Natural killer cell (primary cell): ENCODE data around the gene N4BP2. TPM values are rescaled to one million over a fixed set of nuclear protein-coding genes. Genes with fewer than 3 reads are reported as not detected.

ENCODE experiments used
- ATAC-seq, 3 donors: fragments of 150-1000 bp in 2 of 3; fragments of 200-7000 bp in 1 of 3; cut with Tn5 transposase; 1 replicate in 1 of 3; 2 replicates in 2 of 3; pipeline ENCODE4 v1.10.0; 2021; ENCODE audit warnings: mild to moderate bottlenecking in 2 of 3, moderate library complexity in 2 of 3
- DNase-seq, 2 donors: peaks; one replicate each; pipeline versions ENCODE4 v3.0.0 to v3.0.0-alpha.2; 2013 to 2021; ENCODE audit warnings: mixed read lengths in 1 of 2
- H3K27ac ChIP-seq: one replicate; pipeline ENCODE4 v1.5.1; 2013; ENCODE audit warnings: mild to moderate bottlenecking, low read length
- H3K27me3 ChIP-seq: one replicate; pipeline ENCODE4 v1.6.1; 2013; ENCODE audit warnings: low read length; ENCODE audit not compliant: control insufficient read depth, insufficient read depth
- H3K36me3 ChIP-seq: one replicate; pipeline ENCODE4 v1.6.1; 2013; ENCODE audit warnings: low read length; ENCODE audit not compliant: control insufficient read depth, insufficient read depth
- H3K4me1 ChIP-seq: one replicate; pipeline ENCODE4 v1.6.1; 2013; ENCODE audit warnings: low read length; ENCODE audit not compliant: control insufficient read depth, insufficient read depth
- H3K4me3 ChIP-seq: one replicate; pipeline ENCODE4 v1.5.1; 2013; ENCODE audit warnings: low read length
- H3K9me3 ChIP-seq: one replicate; pipeline ENCODE4 v1.6.1; 2013; ENCODE audit warnings: low read length; ENCODE audit not compliant: control insufficient read depth, insufficient read depth
- H3K27ac Mint-ChIP-seq, 2 donors: one replicate each; pipeline ENCODE4 v1.8.0; 2022; ENCODE audit warnings: mild to moderate bottlenecking in 2 of 2, mixed read lengths in 2 of 2, moderate library complexity in 1 of 2
- H3K27me3 Mint-ChIP-seq, 2 donors: one replicate each; pipeline ENCODE4 v1.8.0; 2022; ENCODE audit warnings: low read depth in 2 of 2, mixed read lengths in 2 of 2
- H3K36me3 Mint-ChIP-seq: one replicate; pipeline ENCODE4 v1.8.0; 2022; ENCODE audit warnings: mixed read lengths
- H3K4me1 Mint-ChIP-seq, 2 donors: one replicate each; pipeline ENCODE4 v1.8.0; 2022; ENCODE audit warnings: mixed read lengths in 2 of 2
- H3K4me3 Mint-ChIP-seq: one replicate; pipeline ENCODE4 v1.8.0; 2022; ENCODE audit warnings: mild to moderate bottlenecking, moderate library complexity, mixed read lengths
- H3K9me3 Mint-ChIP-seq, 2 donors: one replicate each; pipeline ENCODE4 v1.8.0; 2022; ENCODE audit warnings: mixed read lengths in 2 of 2
- CTCF ChIP-seq: fragments of 200-600 bp; IDR thresholded peaks from one replicate; pipeline ENCODE4 v1.8.0; 2022; ENCODE audit warnings: antibody characterized with exemption
- WGBS: methylation state at CpG from one replicate; pipeline ENCODE4 v1.1.7; 2013; ENCODE audit warnings: missing lambda C conversion rate; ENCODE audit not compliant: insufficient coverage; 5-methylcytosine and 5-hydroxymethylcytosine counted together
- intact Hi-C: fragments of 100-400 bp; cut with micrococcal nuclease; formaldehyde crosslinking; loops from one replicate; pipeline ENCODE4 v1.14.2; 2022
- total RNA-seq, 4 donors: library from RNA; stranded (reverse); fragments of 120-200 nt in 1 of 4; gene quantifications; one replicate each; pipeline versions ENCODE4 v1.2.3 to v1.2.4, GENCODE V29; 2013 to 2022

N4BP2 gene
- total RNA-seq, 3 donors from 2014 or later (not counting 1 experiment from before 2014, with no cell fraction given): 16.4 to 22.4 (median 17.5) TPM

- peak overlapping the region; percentile 100 for H3K4me3 Mint-ChIP-seq
- Histone ChIP-seq H3K27me3 (no peaks in the 10 kb centered on the region), H3K36me3 (peaks cover 2% of the 10 kb centered on the region), H3K27ac (peak overlapping the region; percentile 92), H3K4me3 (no peak overlapping the region), H3K9me3 (no peaks in the 10 kb centered on the region), H3K4me1 (peaks cover 50% of the 10 kb centered on the region)
- peaks cover 86 to 93% of the 10 kb centered on the region in 2 donors for H3K4me1 Mint-ChIP-seq
- WGBS: 77% methylated on average over 4 of the region's 4 CpGs
- H3K27ac Mint-ChIP-seq: peak overlapping the region; percentile 99 to 100
- intact Hi-C loops: loop anchor here (5.0 kb wide), 2 partner anchors 50 to 1535 kb away; no protein-coding TSS in a partner anchor
- no peak for TF ChIP-seq CTCF
- DNase-seq (no peak), ATAC-seq (no peak)
- H3K36me3 Mint-ChIP-seq: peaks cover 11% of the 10 kb centered on the region
- no peaks in the 10 kb centered on the region for H3K9me3 Mint-ChIP-seq
- no peaks in the 10 kb centered on the region for H3K27me3 Mint-ChIP-seq
These were observed 145.2 kb downstream of the N4BP2 start for GRCh38 chr4:40201898-40202297.

GRCh38 chr4:40202474-40202873 is 145.8 kb downstream of the N4BP2 start:
- Histone ChIP-seq H3K36me3 (peaks cover 2% of the 10 kb centered on the region), H3K27me3 (no peaks in the 10 kb centered on the region), H3K4me3 (no peak overlapping the region), H3K4me1 (peaks cover 55% of the 10 kb centered on the region), H3K27ac (peak overlapping the region; percentile 32), H3K9me3 (no peaks in the 10 kb centered on the region)
- ATAC-seq (no peak), DNase-seq (peak in 1 of 2 donors; percentile 45)
- peaks cover 91 to 94% of the 10 kb centered on the region in 2 donors for H3K4me1 Mint-ChIP-seq
- intact Hi-C loops: loop anchor here (5.0 kb wide), 2 partner anchors 50 to 1535 kb away; no protein-coding TSS in a partner anchor
- TF ChIP-seq CTCF: no peak
- H3K4me3 Mint-ChIP-seq: peak overlapping the region; percentile 100
- peaks cover 10% of the 10 kb centered on the region for H3K36me3 Mint-ChIP-seq
- H3K9me3 Mint-ChIP-seq: no peaks in the 10 kb centered on the region
- H3K27ac Mint-ChIP-seq: peak overlapping the region; percentile 99 to 100
- no peaks in the 10 kb centered on the region for H3K27me3 Mint-ChIP-seq
- 59% methylated on average over 3 of the region's 3 CpGs for WGBS

GRCh38 chr4:40204507-40205258 is 148.0 kb downstream of the N4BP2 start:
- Histone ChIP-seq H3K4me1 (peaks cover 60% of the 10 kb centered on the region), H3K27ac (peak overlapping the region; percentile 41), H3K9me3 (no peaks in the 10 kb centered on the region), H3K36me3 (peaks cover 2% of the 10 kb centered on the region), H3K27me3 (no peaks in the 10 kb centered on the region), H3K4me3 (no peak overlapping the region)
- no peaks in the 10 kb centered on the region for H3K9me3 Mint-ChIP-seq
- no peaks in the 10 kb centered on the region for H3K27me3 Mint-ChIP-seq
- H3K36me3 Mint-ChIP-seq: no peaks in the 10 kb centered on the region
- DNase-seq: peak in 1 of 2 donors; percentile 46
- peak overlapping the region; percentile 75 for H3K4me3 Mint-ChIP-seq
- H3K4me1 Mint-ChIP-seq: peaks cover 84 to 88% of the 10 kb centered on the region in 2 donors
- peak overlapping the region; percentile 71 to 84 for H3K27ac Mint-ChIP-seq
- TF ChIP-seq CTCF: no peak
- intact Hi-C loops: loop anchor here (5.0 kb wide), 2 partner anchors 52 to 1537 kb away; no protein-coding TSS in a partner anchor
- 66% methylated on average over 9 of the region's 9 CpGs for WGBS
- ATAC-seq: no peak
